MM.1S (cell line): ENCODE measurements around the gene MYL12A.

Source experiments
- CTCF ChIP-seq: fragments of 300-600 bp; sonication (generic); IDR thresholded peaks from 2 replicates; pipeline ENCODE4 v1.5.1; 2016; ENCODE audit warnings: antibody characterized with exemption, low read length, mixed read lengths
- EZH2 ChIP-seq: fragments of 300-600 bp; sonication (generic); optimal IDR thresholded peaks from 2 replicates; pipeline ENCODE3; 2017; ENCODE audit warnings: low read depth, mild to moderate bottlenecking, antibody characterized with exemption, low read length, mixed read lengths
- EZH2phosphoT487 ChIP-seq: fragments of 300-600 bp; sonication (generic); IDR thresholded peaks from 2 replicates; pipeline ENCODE4 v1.6.1; 2018; ENCODE audit warnings: antibody characterized with exemption, low read length

- TF ChIP-seq CTCF (peak; percentile 92), EZH2 (no peak), EZH2phosphoT487 (no peak)
Observed at GRCh38 chr18:3245853-3246634, 1.6 kb upstream of the MYL12A start.
